Neuronal stem cell (in vitro differentiated cells): ENCODE data around the gene ARHGEF10L.

Source experiments
- DNase-seq: peaks from one replicate; pipeline ENCODE4 v3.0.0-alpha.2; 2013; ENCODE audit warnings: low spot score
- H2AFZ ChIP-seq: one replicate; pipeline ENCODE4 v1.6.1; 2013; ENCODE audit warnings: mild to moderate bottlenecking, low read length, inconsistent platforms
- H2AK5ac ChIP-seq: 2 replicates; pipeline ENCODE4 v1.6.1; 2013; ENCODE audit warnings: low read depth, mild to moderate bottlenecking, inconsistent platforms, low read length, moderate library complexity, mixed read lengths
- H2BK120ac ChIP-seq: 2 replicates; pipeline ENCODE4 v1.6.1; 2013; ENCODE audit warnings: low read depth, mild to moderate bottlenecking, inconsistent platforms, low read length, moderate library complexity, mixed read lengths
- H2BK12ac ChIP-seq: one replicate; pipeline ENCODE4 v1.6.1; 2013; ENCODE audit warnings: low read length, inconsistent platforms
- H2BK15ac ChIP-seq: 2 replicates; pipeline ENCODE4 v1.6.1; 2013; ENCODE audit warnings: mild to moderate bottlenecking, low read length, inconsistent platforms, mixed read lengths
- H2BK5ac ChIP-seq: one replicate; pipeline ENCODE4 v1.6.1; 2013; ENCODE audit warnings: inconsistent platforms, mild to moderate bottlenecking, low read length, moderate library complexity
- H3K14ac ChIP-seq: one replicate; pipeline ENCODE4 v1.6.1; 2013; ENCODE audit warnings: low read length, inconsistent platforms
- H3K18ac ChIP-seq: 2 replicates; pipeline ENCODE4 v1.6.1; 2013; ENCODE audit warnings: low read length, inconsistent platforms
- H3K23ac ChIP-seq: 2 replicates; pipeline ENCODE4 v1.6.1; 2013; ENCODE audit warnings: low read depth, mild to moderate bottlenecking, mixed read lengths, low read length, inconsistent platforms; ENCODE audit not compliant: poor library complexity
- H3K27ac ChIP-seq: replicated peaks from 3 replicates; pipeline ENCODE4 v1.5.1; 2013; ENCODE audit warnings: low read length, inconsistent platforms
- H3K27me3 ChIP-seq, 3 experiments: 2 replicates each; pipeline ENCODE4 v1.6.1; 2013; ENCODE audit warnings: low read length in 3 of 3, mild to moderate bottlenecking in 2 of 3, inconsistent platforms in 1 of 3, low read depth in 1 of 3, mixed read lengths in 1 of 3, moderate library complexity in 1 of 3; ENCODE audit not compliant: control insufficient read depth in 3 of 3, insufficient read depth in 3 of 3
- H3K36me3 ChIP-seq, 2 donors: replicated peaks in 1 of 2; 2 replicates each; pipeline ENCODE4 v1.6.1; 2013; ENCODE audit warnings: low read length in 2 of 2; ENCODE audit not compliant: control insufficient read depth in 2 of 2, insufficient read depth in 2 of 2
- H3K4ac ChIP-seq: 2 replicates; pipeline ENCODE4 v1.6.1; 2013; ENCODE audit warnings: inconsistent platforms, mild to moderate bottlenecking, low read length, moderate library complexity
- H3K4me1 ChIP-seq, 2 donors: 1 replicate in 1 of 2; 2 replicates in 1 of 2; pipeline ENCODE4 v1.6.1; 2013; ENCODE audit warnings: low read length in 2 of 2, low read depth in 1 of 2; ENCODE audit not compliant: control insufficient read depth in 2 of 2, insufficient read depth in 1 of 2
- H3K4me2 ChIP-seq: one replicate; pipeline ENCODE4 v1.6.1; 2013; ENCODE audit warnings: mild to moderate bottlenecking, low read length, inconsistent platforms; ENCODE audit not compliant: insufficient read depth, poor library complexity, severe bottlenecking
- H3K4me3 ChIP-seq, 2 donors: 2 replicates each; pipeline ENCODE4 v1.5.1; 2013; ENCODE audit warnings: low read length in 2 of 2, mild to moderate bottlenecking in 2 of 2, inconsistent platforms in 1 of 2, moderate library complexity in 1 of 2
- H3K79me1 ChIP-seq: one replicate; pipeline ENCODE4 v1.6.1; 2013; ENCODE audit warnings: low read depth, mild to moderate bottlenecking, inconsistent platforms, low read length, moderate library complexity
- H3K9ac ChIP-seq: one replicate; pipeline ENCODE4 v1.6.1; 2013; ENCODE audit warnings: mild to moderate bottlenecking, low read depth, low read length, inconsistent platforms; ENCODE audit not compliant: poor library complexity
- H3K9me3 ChIP-seq, 2 donors: replicated peaks in 1 of 2; 2 replicates each; pipeline versions ENCODE3 to v1.6.1; 2013; ENCODE audit warnings: low read length in 2 of 2, mild to moderate bottlenecking in 2 of 2, inconsistent platforms in 1 of 2, low read depth in 1 of 2, mixed read lengths in 1 of 2, moderate library complexity in 1 of 2; ENCODE audit not compliant: control insufficient read depth in 2 of 2, insufficient read depth in 1 of 2
- H4K8ac ChIP-seq: one replicate; pipeline ENCODE4 v1.6.1; 2013; ENCODE audit warnings: low read depth, mild to moderate bottlenecking, inconsistent platforms, low read length, moderate library complexity
- H4K91ac ChIP-seq: one replicate; pipeline ENCODE4 v1.6.1; 2013; ENCODE audit warnings: low read length, low read depth, mild to moderate bottlenecking, inconsistent platforms; ENCODE audit not compliant: poor library complexity
- WGBS, 2 donors: extraction: QIAGEN DNeasy Blood & Tissue Kit; methylation state at CpG; one replicate each; pipeline ENCODE4 v1.1.7; 2013; ENCODE audit warnings: missing lambda C conversion rate in 2 of 2, mixed read lengths in 1 of 2; ENCODE audit not compliant: insufficient read length in 2 of 2, insufficient replicate concordance in 1 of 2; ENCODE audit errors: extremely low coverage in 2 of 2; 5-methylcytosine and 5-hydroxymethylcytosine counted together

Gene ARHGEF10L

DNA sequence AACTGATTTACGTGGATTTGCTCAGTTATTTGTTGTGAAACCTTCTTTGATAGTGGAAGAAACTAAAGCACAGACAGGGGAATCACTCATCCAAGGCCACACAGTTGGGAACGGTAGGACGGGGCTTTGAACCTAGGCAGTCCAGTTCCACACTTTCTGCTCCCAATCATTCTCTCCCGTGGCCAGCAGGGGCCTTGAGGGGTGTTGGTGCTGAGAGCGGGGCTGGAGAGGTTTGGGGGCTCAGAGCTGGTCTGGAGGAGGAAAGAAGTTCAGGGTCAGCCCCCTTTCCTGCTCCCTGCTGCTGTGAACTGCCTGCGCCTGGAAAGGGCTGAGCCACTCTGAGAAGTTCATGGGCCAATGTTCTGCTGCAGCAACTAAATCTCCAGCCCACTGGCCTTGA is 184.2 kb downstream of the ARHGEF10L start:
- Histone ChIP-seq H3K4me2 (no peak overlapping the region), H2BK12ac (no peak overlapping the region), H3K9ac (no peak overlapping the region), H3K23ac (no peak overlapping the region), H2AK5ac (no peak overlapping the region), H2BK5ac (no peak overlapping the region), H3K14ac (no peak overlapping the region), H2AFZ (no peak overlapping the region), H3K4ac (no peak overlapping the region), H3K9me3 (no peaks in the 10 kb centered on the region), H3K27me3 (peaks cover 0 to 12% (median 0%) of the 10 kb centered on the region in 3 experiments), H4K8ac (no peak overlapping the region), H3K4me1 (peaks cover 0 to 2% of the 10 kb centered on the region in 2 donors), H3K36me3 (no peaks in the 10 kb centered on the region), H3K4me3 (no peak overlapping the region), H4K91ac (no peak overlapping the region), H3K79me1 (no peaks in the 10 kb centered on the region), H3K27ac (no peak overlapping the region), H3K18ac (no peak overlapping the region), H2BK120ac (no peak overlapping the region), H2BK15ac (no peak overlapping the region)
- WGBS, 2 donors, result no CpG with 5 or more reads among the region's 6 CpGs
- DNase-seq, result no peak

DNA sequence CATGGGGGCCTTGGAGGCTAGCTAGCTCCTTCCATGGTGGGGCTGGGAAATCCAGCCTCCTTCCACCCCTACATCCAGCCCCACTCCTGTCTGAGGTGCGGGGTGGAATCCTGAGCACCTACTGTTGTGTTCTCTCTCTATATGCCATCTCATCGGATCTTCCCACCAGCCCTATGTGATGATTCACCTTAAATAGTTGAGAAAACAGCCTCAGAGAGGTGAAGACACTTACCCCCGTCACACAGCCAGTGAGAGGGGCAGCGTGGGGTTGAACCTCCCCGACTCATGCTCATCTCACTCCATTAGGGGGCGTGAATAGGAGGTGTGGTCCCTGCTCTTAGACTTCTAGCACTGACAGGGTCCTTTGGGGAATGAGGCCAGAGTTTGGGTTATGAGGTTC is 184.7 kb downstream of the ARHGEF10L start:
- Histone ChIP-seq H2AFZ (no peak overlapping the region), H3K4me3 (no peak overlapping the region), H3K4me2 (no peak overlapping the region), H2AK5ac (no peak overlapping the region), H2BK15ac (no peak overlapping the region), H3K27me3 (peaks cover 0 to 12% (median 0%) of the 10 kb centered on the region in 3 experiments), H3K9me3 (no peaks in the 10 kb centered on the region), H3K4ac (no peak overlapping the region), H3K79me1 (no peaks in the 10 kb centered on the region), H3K27ac (no peak overlapping the region), H4K8ac (no peak overlapping the region), H3K36me3 (no peaks in the 10 kb centered on the region), H2BK12ac (no peak overlapping the region), H2BK5ac (no peak overlapping the region), H3K23ac (no peak overlapping the region), H2BK120ac (no peak overlapping the region), H3K14ac (no peak overlapping the region), H3K18ac (no peak overlapping the region), H3K4me1 (peaks cover 0 to 2% of the 10 kb centered on the region in 2 donors), H3K9ac (no peak overlapping the region), H4K91ac (no peak overlapping the region)
- no peak for DNase-seq
- WGBS, 2 donors, result no CpG with 5 or more reads among the region's 6 CpGs

DNA sequence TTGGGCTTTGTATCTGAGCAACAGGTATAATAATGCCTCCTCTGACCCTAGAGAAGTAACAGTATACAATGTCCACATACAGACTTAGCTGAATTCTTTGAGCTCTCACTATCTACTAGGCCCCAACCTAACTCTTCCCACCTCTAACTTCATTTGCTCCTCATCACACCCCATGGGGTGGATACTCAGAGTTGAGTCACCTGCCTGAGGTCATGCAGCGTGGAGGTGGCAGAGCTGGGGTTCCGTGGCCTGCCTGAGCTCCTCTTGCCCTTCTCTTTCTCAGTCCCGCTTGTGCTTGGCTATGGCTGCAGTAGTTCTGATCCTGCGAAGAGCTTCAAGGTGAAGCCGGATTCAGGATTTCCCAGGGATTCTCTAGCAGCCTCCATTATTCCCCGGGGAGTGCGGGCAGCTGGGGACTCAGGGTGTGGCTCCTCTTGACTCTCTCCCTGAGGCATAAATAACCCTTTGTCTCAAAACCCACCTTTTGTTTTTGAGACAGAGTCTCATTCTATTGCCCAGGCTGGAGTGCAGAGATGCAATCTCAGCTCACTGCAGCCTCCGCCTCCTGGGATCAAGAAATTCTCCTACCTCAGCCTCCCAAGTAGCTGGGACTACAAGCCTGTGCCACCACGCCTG is 185.7 kb downstream of the ARHGEF10L start:
- WGBS, 2 donors, result no CpG with 5 or more reads among the region's 9 CpGs
- H3K36me3 ChIP-seq, result no peaks in the 10 kb centered on the region

DNA sequence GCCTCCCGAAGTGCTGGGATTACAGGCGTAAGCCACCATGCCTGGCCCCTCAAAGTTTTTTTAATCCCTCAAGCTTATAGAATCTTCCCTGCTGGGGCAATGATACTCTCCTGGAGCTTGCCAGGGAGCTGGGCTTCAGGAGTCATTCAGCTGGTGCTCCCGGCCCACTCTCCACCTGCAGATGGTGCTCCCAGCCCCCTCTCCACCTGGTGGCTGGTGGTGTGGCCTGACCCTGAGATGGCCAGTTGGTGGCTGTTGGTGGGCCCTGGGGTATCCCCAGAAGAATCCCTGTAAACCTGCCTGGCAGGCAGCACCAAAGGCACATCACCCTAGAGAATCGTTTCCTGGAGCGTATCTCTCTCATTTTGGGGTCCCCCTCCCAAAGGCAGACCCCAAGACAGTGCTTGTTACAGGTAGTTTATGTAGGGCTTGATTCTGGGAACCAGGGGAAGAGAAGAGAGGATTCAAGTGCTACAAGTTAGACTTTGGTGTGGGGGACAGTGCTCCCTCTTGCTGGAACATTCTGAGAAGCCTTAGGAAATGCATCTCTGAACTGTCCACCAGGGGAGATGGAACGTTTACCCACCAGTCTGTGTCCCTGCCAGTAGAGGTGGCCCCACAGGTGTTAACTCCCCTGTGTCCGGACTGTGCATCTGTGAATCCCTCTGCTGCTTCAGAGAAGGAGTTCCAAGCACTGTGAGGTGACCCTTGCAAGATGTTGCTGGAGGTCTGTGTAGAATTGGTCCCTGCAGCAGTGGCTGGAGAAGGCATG is 186.5 kb downstream of the ARHGEF10L start:
- Histone ChIP-seq H3K79me1 (no peaks in the 10 kb centered on the region), H3K4me3 (no peak overlapping the region), H3K4me1 (peaks cover 0 to 2% of the 10 kb centered on the region in 2 donors), H3K18ac (peak overlapping the region; percentile 54), H4K8ac (no peak overlapping the region), H2BK120ac (no peak overlapping the region), H2BK12ac (no peak overlapping the region), H3K23ac (no peak overlapping the region), H3K9me3 (no peaks in the 10 kb centered on the region), H3K27me3 (peaks cover 0 to 11% (median 2%) of the 10 kb centered on the region in 3 experiments), H3K27ac (no peak overlapping the region), H3K9ac (no peak overlapping the region), H2AFZ (no peak overlapping the region), H4K91ac (no peak overlapping the region), H3K4me2 (no peak overlapping the region), H2BK15ac (no peak overlapping the region), H3K36me3 (no peaks in the 10 kb centered on the region), H3K4ac (no peak overlapping the region), H3K14ac (no peak overlapping the region), H2AK5ac (peak overlapping the region; percentile 40), H2BK5ac (no peak overlapping the region)
- no peak for DNase-seq
- WGBS, 2 donors, result no CpG with 5 or more reads among the region's 7 CpGs

More for the DNA sequence above, 185.7 kb downstream of the ARHGEF10L start:
- Histone ChIP-seq H3K4me2 (no peak overlapping the region), H2BK15ac (no peak overlapping the region), H2BK12ac (no peak overlapping the region), H4K8ac (no peak overlapping the region), H3K18ac (no peak overlapping the region), H3K4me1 (peaks cover 0 to 2% of the 10 kb centered on the region in 2 donors), H2AFZ (no peak overlapping the region), H3K14ac (no peak overlapping the region), H3K23ac (no peak overlapping the region), H3K79me1 (no peaks in the 10 kb centered on the region), H3K9ac (no peak overlapping the region), H3K27ac (no peak overlapping the region), H4K91ac (no peak overlapping the region), H3K4me3 (no peak overlapping the region), H3K27me3 (peaks cover 0 to 6% (median 0%) of the 10 kb centered on the region in 3 experiments), H3K4ac (no peak overlapping the region), H2BK120ac (no peak overlapping the region), H2BK5ac (no peak overlapping the region), H2AK5ac (no peak overlapping the region), H3K9me3 (no peaks in the 10 kb centered on the region)
- DNase-seq, result no peak
